Peyer's patch (tissue), 4 donors: ENCODE measurements around the gene IRS2. TPM values are rescaled to one million over a fixed set of nuclear protein-coding genes. Genes with fewer than 3 reads are reported as not detected.

Source experiments
- DNase-seq, 3 donors: peaks; one replicate each; pipeline ENCODE4 v3.0.0-alpha.2; 2017 to 2019
- H3K27ac ChIP-seq, 4 donors: fragments of 200-600 bp; sonication (generic); one replicate each; pipeline ENCODE4 v1.5.1; 2016 to 2019
- H3K27me3 ChIP-seq, 2 donors: fragments of 200-600 bp; sonication (generic); one replicate each; pipeline ENCODE4 v1.5.1; 2019
- H3K36me3 ChIP-seq, 3 donors: fragments of 200-600 bp; sonication (generic); one replicate each; pipeline ENCODE4 v1.5.1; 2016 to 2019
- H3K4me1 ChIP-seq, 4 donors: fragments of 200-600 bp; sonication (generic); one replicate each; pipeline ENCODE4 v1.5.1; 2016 to 2019
- H3K4me3 ChIP-seq, 4 donors: fragments of 200-600 bp; sonication (generic); 1 replicate in 3 of 4; 2 replicates in 1 of 4; pipeline ENCODE4 v1.5.1; 2016 to 2019; ENCODE audit warnings: mild to moderate bottlenecking in 1 of 4
- H3K9me3 ChIP-seq, 4 donors: fragments of 200-600 bp; sonication (generic); one replicate each; pipeline ENCODE4 v1.5.1; 2016 to 2019; ENCODE audit warnings: mild to moderate bottlenecking in 1 of 4
- CTCF ChIP-seq, 6 experiments: fragments of 450-650 bp in 4 of 6; fragments of 200-600 bp in 2 of 6; sonication (generic) in 1 of 6; IDR thresholded peaks; one replicate each; pipeline ENCODE4 v1.5.1; 2017 to 2019; ENCODE audit warnings: antibody characterized with exemption in 6 of 6, mild to moderate bottlenecking in 3 of 6, moderate library complexity in 1 of 6
- POLR2A ChIP-seq, 2 donors: fragments of 450-650 bp; IDR thresholded peaks; one replicate each; pipeline ENCODE4 v1.5.1; 2017; ENCODE audit warnings: antibody characterized with exemption in 2 of 2, mild to moderate bottlenecking in 2 of 2, moderate library complexity in 2 of 2
- total RNA-seq, 4 donors: library from RNA; depleted of rRNA; stranded (reverse); fragments of >200 nt; gene quantifications; one replicate each; pipeline ENCODE4 v1.1.0, GENCODE V29; 2016

IRS2 gene
- total RNA-seq, 4 donors from 2014 or later = 8.3 to 41.1 (median 22.3) TPM

- TF ChIP-seq POLR2A (IDR thresholded peaks at IDR 0.05) (no peak), CTCF (IDR thresholded peaks at IDR 0.05) (no peak)
- no peaks in the 10 kb centered on the region for H3K27me3 ChIP-seq
- peaks cover 0 to 20% (median 0%) of the 10 kb centered on the region in 3 donors for H3K36me3 ChIP-seq
- H3K4me1 ChIP-seq = no peaks in the 10 kb centered on the region
- H3K4me3 ChIP-seq = no peak overlapping the region
- no peak overlapping the region for H3K27ac ChIP-seq
- H3K9me3 ChIP-seq = no peaks in the 10 kb centered on the region
- no peak for DNase-seq
These were observed 27.4 kb downstream of the IRS2 start for GRCh38 chr13:109758937-109759480.

GRCh38 chr13:109756778-109757177, 29.6 kb downstream of the IRS2 start:
- Histone ChIP-seq H3K9me3 (no peaks in the 10 kb centered on the region), H3K36me3 (peaks cover 0 to 24% (median 0%) of the 10 kb centered on the region in 3 donors), H3K4me3 (no peak overlapping the region), H3K4me1 (no peaks in the 10 kb centered on the region), H3K27me3 (no peaks in the 10 kb centered on the region), H3K27ac (no peak overlapping the region)
- no peak for TF ChIP-seq POLR2A (IDR thresholded peaks at IDR 0.05)
- no peak for TF ChIP-seq CTCF (IDR thresholded peaks at IDR 0.05)
- DNase-seq = no peak

GRCh38 chr13:109755997-109756396, 30.4 kb downstream of the IRS2 start:
- H3K9me3 ChIP-seq = no peaks in the 10 kb centered on the region
- H3K27ac ChIP-seq = no peak overlapping the region
- H3K36me3 ChIP-seq = peaks cover 0 to 24% (median 0%) of the 10 kb centered on the region in 3 donors
- DNase-seq = no peak
- TF ChIP-seq CTCF (IDR thresholded peaks at IDR 0.05) = no peak
- H3K27me3 ChIP-seq = no peaks in the 10 kb centered on the region
- H3K4me3 ChIP-seq = no peak overlapping the region
- H3K4me1 ChIP-seq = no peaks in the 10 kb centered on the region

GRCh38 chr13:109755551-109755950, 30.8 kb downstream of the IRS2 start:
- no peaks in the 10 kb centered on the region for H3K9me3 ChIP-seq
- TF ChIP-seq POLR2A (IDR thresholded peaks at IDR 0.05) (no peak), CTCF (IDR thresholded peaks at IDR 0.05) (no peak)
- H3K27me3 ChIP-seq = no peaks in the 10 kb centered on the region
- DNase-seq = no peak
- H3K4me1 ChIP-seq = no peaks in the 10 kb centered on the region
- H3K36me3 ChIP-seq = peaks cover 0 to 24% (median 0%) of the 10 kb centered on the region in 3 donors
- no peak overlapping the region for H3K27ac ChIP-seq
- no peak overlapping the region for H3K4me3 ChIP-seq

GRCh38 chr13:109751477-109751876, 34.9 kb downstream of the IRS2 start:
- TF ChIP-seq CTCF (IDR thresholded peaks at IDR 0.05) (no peak), POLR2A (IDR thresholded peaks at IDR 0.05) (no peak)
- H3K9me3 ChIP-seq = no peaks in the 10 kb centered on the region
- H3K4me1 ChIP-seq = no peaks in the 10 kb centered on the region
- DNase-seq = no peak
- no peak overlapping the region for H3K27ac ChIP-seq
- no peak overlapping the region for H3K4me3 ChIP-seq
- H3K36me3 ChIP-seq = peaks cover 0 to 24% (median 0%) of the 10 kb centered on the region in 3 donors
- no peaks in the 10 kb centered on the region for H3K27me3 ChIP-seq
